Chondrocyte (in vitro differentiated cells): ENCODE measurements around the gene SARNP. TPM values are rescaled to one million over a fixed set of nuclear protein-coding genes. Genes with fewer than 3 reads are reported as not detected.

Source experiments
- DNase-seq: peaks from one replicate; pipeline ENCODE4 v3.0.0; 2021; ENCODE audit warnings: mixed read lengths, low spot score
- H3K27ac Mint-ChIP-seq: one replicate; pipeline ENCODE4 v1.8.0; 2021; ENCODE audit warnings: mild to moderate bottlenecking, moderate library complexity, mixed read lengths; ENCODE audit not compliant: unreplicated experiment
- H3K27me3 Mint-ChIP-seq: 2 replicates; pipeline ENCODE4 v1.8.0; 2021; ENCODE audit warnings: low read depth, mixed read lengths
- H3K36me3 Mint-ChIP-seq: 2 replicates; pipeline ENCODE4 v1.8.0; 2021; ENCODE audit warnings: low read depth, mixed read lengths
- H3K4me1 Mint-ChIP-seq: 2 replicates; pipeline ENCODE4 v1.8.0; 2021; ENCODE audit warnings: low read depth, mild to moderate bottlenecking, mixed read lengths
- H3K4me3 Mint-ChIP-seq: one replicate; pipeline ENCODE4 v1.8.0; 2021; ENCODE audit warnings: mild to moderate bottlenecking, moderate library complexity, mixed read lengths; ENCODE audit not compliant: unreplicated experiment
- H3K9me3 Mint-ChIP-seq: 2 replicates; pipeline ENCODE4 v1.8.0; 2021; ENCODE audit warnings: low read depth, mixed read lengths
- CTCF ChIP-seq: fragments of 200-600 bp; sonication (generic); IDR thresholded peaks from 2 replicates; pipeline ENCODE4 v1.5.0; 2021; ENCODE audit warnings: antibody characterized with exemption, mild to moderate bottlenecking, moderate library complexity
- total RNA-seq: library from RNA; stranded (reverse); gene quantifications from 3 replicates; pipeline ENCODE4 v1.2.1, GENCODE V29; 2021

SARNP gene
- total RNA-seq, 1 donor from 2014 or later = 54.0 TPM

- peaks cover 10% of the 10 kb centered on the region for H3K36me3 Mint-ChIP-seq
Observed at GRCh38 chr12:55720071-55720564, 97.4 kb downstream of the SARNP start, which contains the start of gene RDH5. Gene RDH5, plus strand, starts transcription at chr12:55720393. Its CDS starts 792 bp downstream, at chr12:55721185.

GRCh38 chr12:55719371-55719770, 98.2 kb downstream of the SARNP start:
- Mint-ChIP-seq H3K9me3 (no peaks in the 10 kb centered on the region), H3K36me3 (peaks cover 5% of the 10 kb centered on the region), H3K27me3 (no peaks in the 10 kb centered on the region), H3K27ac (peak overlapping the region; percentile 85), H3K4me3 (no peak overlapping the region), H3K4me1 (peaks cover 65% of the 10 kb centered on the region)
- no peak for DNase-seq
- TF ChIP-seq CTCF = no peak

More at GRCh38 chr12:55720071-55720564, 97.4 kb downstream of the SARNP start, which contains the start of gene RDH5:
- H3K27me3 Mint-ChIP-seq = no peaks in the 10 kb centered on the region
- peak within 1 kb of the TSS; percentile 85 for H3K27ac Mint-ChIP-seq
- H3K4me3 Mint-ChIP-seq = no peak within 1 kb of the TSS
- no peak for DNase-seq
- no peak for TF ChIP-seq CTCF
- no peaks in the 10 kb centered on the region for H3K9me3 Mint-ChIP-seq
- peaks cover 71% of the 10 kb centered on the region for H3K4me1 Mint-ChIP-seq

GRCh38 chr12:55718624-55719275, 98.8 kb downstream of the SARNP start:
- Mint-ChIP-seq H3K4me3 (peak overlapping the region; percentile 33), H3K36me3 (peaks cover 4% of the 10 kb centered on the region), H3K27ac (peak overlapping the region; percentile 63), H3K27me3 (no peaks in the 10 kb centered on the region), H3K4me1 (peaks cover 67% of the 10 kb centered on the region), H3K9me3 (no peaks in the 10 kb centered on the region)
- TF ChIP-seq CTCF = no peak
- no peak for DNase-seq

- H3K4me3 Mint-ChIP-seq = peak overlapping the region; percentile 12
- H3K27ac Mint-ChIP-seq = peak overlapping the region; percentile 63
- H3K4me1 Mint-ChIP-seq = peaks cover 66% of the 10 kb centered on the region
- no peaks in the 10 kb centered on the region for H3K27me3 Mint-ChIP-seq
- no peak for DNase-seq
- no peak for TF ChIP-seq CTCF
- H3K36me3 Mint-ChIP-seq = no peaks in the 10 kb centered on the region
- no peaks in the 10 kb centered on the region for H3K9me3 Mint-ChIP-seq
Observed at GRCh38 chr12:55718015-55718414, 99.5 kb downstream of the SARNP start.

GRCh38 chr12:55717011-55718007, 100.2 kb downstream of the SARNP start:
- peaks cover 66% of the 10 kb centered on the region for H3K4me1 Mint-ChIP-seq
- no peak for TF ChIP-seq CTCF

More at GRCh38 chr12:55717011-55718007, 100.2 kb downstream of the SARNP start:
- no peak for DNase-seq
- H3K4me3 Mint-ChIP-seq = peak overlapping the region; percentile 83
- peaks cover 2% of the 10 kb centered on the region for H3K27me3 Mint-ChIP-seq
- H3K27ac Mint-ChIP-seq = peak overlapping the region; percentile 92
- no peaks in the 10 kb centered on the region for H3K9me3 Mint-ChIP-seq
- no peaks in the 10 kb centered on the region for H3K36me3 Mint-ChIP-seq
